GM12878 (cell line): ENCODE measurements around the gene SUGCT. TPM values are rescaled to one million over a fixed set of nuclear protein-coding genes. Genes with fewer than 3 reads are reported as not detected.

Source experiments
- ATAC-seq: fragments of 200-7000 bp; cut with Tn5 transposase; 3 replicates; pipeline ENCODE4 v1.9.1; 2020; ENCODE audit warnings: mild to moderate bottlenecking, moderate library complexity
- BruUV-seq: library from RNA; stranded (reverse); fragments of 400-500 nt; replicated peaks from 2 replicates; lab custom pipeline; 2021; lab: Mats Ljungman, UMichigan
- CTCF ChIA-PET: fragments of 300-600 bp; sonication (Branson Sonifier 250); formaldehyde crosslinking; extraction: SDS; loops from one replicate; lab custom pipeline; 2021; ENCODE audit warnings: inconsistent platforms; lab: Yijun Ruan, JAX
- POLR2A ChIA-PET: fragments of 350-600 bp; formaldehyde crosslinking; extraction: SDS; loops from one replicate; lab custom pipeline; 2021; ENCODE audit warnings: inconsistent platforms; lab: Charles Lee
- RAD21 ChIA-PET: fragments of 300-600 bp; sonication (Branson Sonifier 250); formaldehyde crosslinking; loops from one replicate; lab custom pipeline; 2023; ENCODE audit warnings: antibody characterized with exemption; ENCODE audit not compliant: unreplicated experiment; lab: Charles Lee
- SMC1A ChIA-PET: fragments of 300-600 bp; sonication (Branson Sonifier 250); formaldehyde crosslinking; loops from one replicate; lab custom pipeline; 2023; ENCODE audit not compliant: unreplicated experiment, uncharacterized antibody; lab: Charles Lee
- DNase-seq: peaks from one replicate; pipeline ENCODE4 v3.0.0-alpha.2; 2011; ENCODE audit warnings: low read depth, low spot score
- FAIRE-seq: peaks from 3 replicates; lab custom pipeline; 2011; peaks lifted over from hg19 to GRCh38; lab: Jason Lieb, UNC
- H2AFZ ChIP-seq: 2 replicates; pipeline ENCODE4 v1.6.0; 2011; ENCODE audit warnings: low read depth, low read length, control low read depth; ENCODE audit not compliant: control insufficient read depth
- H3K27ac ChIP-seq: 2 replicates; pipeline ENCODE4 v1.5.1; 2011; ENCODE audit warnings: control low read depth; ENCODE audit not compliant: control insufficient read depth, insufficient read depth
- H3K27me3 ChIP-seq, 2 experiments: replicated peaks in 1 of 2; 2 replicates each; pipeline versions ENCODE4 v1.6.0 to v1.6.1; 2011; ENCODE audit warnings: low read length in 1 of 2; ENCODE audit not compliant: control insufficient read depth in 2 of 2, insufficient read depth in 2 of 2
- H3K36me3 ChIP-seq, 2 experiments: 2 replicates each; pipeline ENCODE4 v1.5.1; 2011; ENCODE audit warnings: low read length in 1 of 2; ENCODE audit not compliant: control insufficient read depth in 2 of 2, insufficient read depth in 2 of 2
- H3K4me1 ChIP-seq: 2 replicates; pipeline ENCODE4 v1.6.1; 2011; ENCODE audit warnings: mild to moderate bottlenecking, low read length, moderate library complexity, mixed read lengths; ENCODE audit not compliant: control insufficient read depth, insufficient read depth
- H3K4me2 ChIP-seq: 2 replicates; pipeline ENCODE4 v1.6.0; 2011; ENCODE audit warnings: control low read depth; ENCODE audit not compliant: control insufficient read depth, insufficient read depth
- H3K4me3 ChIP-seq: fragments of 200-600 bp; sonication (generic); 2 replicates; pipeline ENCODE4 v1.5.1; 2016
- H3K79me2 ChIP-seq: 2 replicates; pipeline ENCODE4 v1.6.0; 2011; ENCODE audit warnings: low read length; ENCODE audit not compliant: control insufficient read depth, insufficient read depth
- H3K9ac ChIP-seq: 2 replicates; pipeline ENCODE4 v1.8.0; 2011; ENCODE audit warnings: low read length, control low read depth, mixed read lengths; ENCODE audit not compliant: control insufficient read depth, insufficient read depth
- H3K9me3 ChIP-seq: replicated peaks from 3 replicates; pipeline ENCODE4 v1.5.1; 2011; ENCODE audit warnings: mild to moderate bottlenecking, low read length; ENCODE audit not compliant: control insufficient read depth, insufficient read depth
- H4K20me1 ChIP-seq: 2 replicates; pipeline ENCODE4 v1.6.0; 2011; ENCODE audit not compliant: control insufficient read depth, insufficient read depth
- BACH1 ChIP-seq: fragments of 450-650 bp; IDR thresholded peaks from 2 replicates; pipeline ENCODE4 v1.6.1; 2017; ENCODE audit warnings: mild to moderate bottlenecking, borderline replicate concordance
- BHLHE40 ChIP-seq, 2 experiments: fragments of 450-650 bp in 1 of 2; IDR thresholded peaks; 2 replicates each; pipeline ENCODE4 v1.6.1; 2011 to 2017; ENCODE audit warnings: low read depth in 2 of 2, borderline replicate concordance in 1 of 2, improper control_type of control experiment in 1 of 2, low read length in 1 of 2, mild to moderate bottlenecking in 1 of 2
- BMI1 ChIP-seq: fragments of 450-650 bp; IDR thresholded peaks from 2 replicates; pipeline ENCODE4 v1.6.1; 2016; ENCODE audit warnings: mild to moderate bottlenecking, moderate library complexity, borderline replicate concordance
- CBFB ChIP-seq: IDR thresholded peaks from 2 replicates; pipeline ENCODE4 v1.6.1; 2016; ENCODE audit warnings: antibody characterized with exemption, low read depth
- CREB1 ChIP-seq: IDR thresholded peaks from 2 replicates; pipeline ENCODE4 v1.6.1; 2012; ENCODE audit warnings: low read depth, mild to moderate bottlenecking, inconsistent platforms
- EED ChIP-seq: sonication (generic); IDR thresholded peaks from 2 replicates; pipeline ENCODE4 v1.6.1; 2016; ENCODE audit warnings: antibody characterized with exemption, low read depth
- HDAC2 ChIP-seq: fragments of 200-600 bp; sonication (generic); IDR thresholded peaks from 2 replicates; pipeline ENCODE4 v1.6.1; 2017
- HDGF ChIP-seq: fragments of 450-650 bp; IDR thresholded peaks from 2 replicates; pipeline ENCODE4 v1.6.1; 2016; ENCODE audit warnings: antibody characterized with exemption
- JUND ChIP-seq: IDR thresholded peaks from 2 replicates; pipeline ENCODE4 v1.6.1; 2012; ENCODE audit warnings: low read depth, mild to moderate bottlenecking, low read length, improper control_type of control experiment, moderate library complexity
- PAX8 ChIP-seq: fragments of 450-650 bp; IDR thresholded peaks from 2 replicates; pipeline ENCODE4 v1.6.1; 2017; ENCODE audit warnings: mild to moderate bottlenecking, moderate library complexity
- RAD21 ChIP-seq: IDR thresholded peaks from 2 replicates; pipeline ENCODE4 v1.6.1; 2011; ENCODE audit warnings: mild to moderate bottlenecking, low read depth, low read length, moderate library complexity; ENCODE audit not compliant: insufficient read depth
- RELB ChIP-seq: fragments of 450-650 bp; IDR thresholded peaks from 2 replicates; pipeline ENCODE4 v1.6.1; 2017; ENCODE audit warnings: low read depth, mild to moderate bottlenecking, moderate library complexity
- SP1 ChIP-seq: IDR thresholded peaks from one replicate; pipeline ENCODE4 v1.6.1; 2011; ENCODE audit warnings: low read depth, low read length
- WGBS: methylation state at CpG from one replicate; pipeline ENCODE4 v1.1.6; 2016; ENCODE audit warnings: low lambda C conversion rate; ENCODE audit not compliant: insufficient replicate concordance, insufficient coverage; ENCODE audit errors: missing lambda C conversion rate; 5-methylcytosine and 5-hydroxymethylcytosine counted together
- in situ Hi-C: fragments of 300-500 bp; cut with MboI; formaldehyde crosslinking; loops from 9 replicates; pipeline ENCODE4 v1.14.3; 2018; ENCODE audit warnings: mixed read lengths
- intact Hi-C: fragments of 100-400 bp; cut with micrococcal nuclease; formaldehyde crosslinking; loops from one replicate; pipeline ENCODE4 v1.14.2; 2022; ENCODE audit not compliant: unreplicated experiment
- polyA plus RNA-seq, 11 experiments: library from polyadenylated mRNA; depleted of rRNA in 4 of 11; unstranded in 6 of 11; stranded (reverse) in 5 of 11; fragments of >200 nt; fragmentation: Nextera tagmentation in 4 of 11; fragmentation: Illumina TruSeq in 1 of 11; extraction: Ambion mirVana in 4 of 11; extraction: Trizol in 1 of 11; gene quantifications; 1 replicate in 1 of 11; 2 replicates in 10 of 11; pipeline versions ENCODE4 v1.2.1 to v1.2.3, GENCODE V29; 2011 to 2016; ENCODE audit warnings: inconsistent platforms in 2 of 11, missing spikeins in 2 of 11, low read depth in 1 of 11
- total RNA-seq, 4 experiments: library from RNA; depleted of rRNA in 3 of 4; stranded (reverse); fragments of >200 nt in 3 of 4; fragmentation: Illumina TruSeq in 1 of 4; extraction: Trizol in 1 of 4; gene quantifications; 2 replicates each; pipeline versions ENCODE4 v1.2.1 to v1.2.3, GENCODE V29; 2013 to 2021

The SUGCT gene
- total and polyA plus RNA-seq, 10 of the 15 experiments (the other 5 are each of a cell fraction or from before 2014, with no cell fraction given), result 0.08 to 1.2 (median 0.67) TPM; not detected in 1

- Histone ChIP-seq H3K4me1 (no peaks in the 10 kb centered on the region), H3K36me3 (no peaks in the 10 kb centered on the region), H3K4me2 (no peak overlapping the region), H3K79me2 (no peaks in the 10 kb centered on the region), H3K9ac (no peak overlapping the region), H2AFZ (no peak overlapping the region), H3K27ac (no peak overlapping the region), H3K9me3 (no peaks in the 10 kb centered on the region; the same call in 2 of the 3 replicates), H4K20me1 (no peaks in the 10 kb centered on the region), H3K4me3 (no peak overlapping the region), H3K27me3 (no peaks in the 10 kb centered on the region)
- ChIA-PET SMC1A (interaction anchor here (1.2 kb wide), 1 partner anchor 13 kb away, joined by 4 read pairs; no protein-coding TSS in a partner anchor), RAD21 (no interaction called here), CTCF (interaction anchor here (0.6 to 1.2 kb wide), 2 partner anchors 61 to 1076 kb away, joined by 3 to 4 read pairs; no protein-coding TSS in a partner anchor), POLR2A (no interaction called here)
- intact Hi-C loops (no loop called here), in situ Hi-C loops (no loop called here)
- ATAC-seq, result no peak
- no peak for FAIRE-seq
- no peak for DNase-seq
- BruUV-seq, result no TSS peak
- WGBS, result 53% methylated on average over 2 of the region's 2 CpGs
- TF ChIP-seq SP1 (no peak), BACH1 (no peak), HDAC2 (no peak), JUND (no peak), BHLHE40 (IDR thresholded peaks at IDR 0.05; ENCODE audit: borderline replicate concordance in 1 of 2, low read depth in 2 of 2, low read length in 1 of 2) (no peak), CBFB (no peak)
Observed at GRCh38 chr7:40714363-40715052, 579.7 kb downstream of the SUGCT start.

DNA sequence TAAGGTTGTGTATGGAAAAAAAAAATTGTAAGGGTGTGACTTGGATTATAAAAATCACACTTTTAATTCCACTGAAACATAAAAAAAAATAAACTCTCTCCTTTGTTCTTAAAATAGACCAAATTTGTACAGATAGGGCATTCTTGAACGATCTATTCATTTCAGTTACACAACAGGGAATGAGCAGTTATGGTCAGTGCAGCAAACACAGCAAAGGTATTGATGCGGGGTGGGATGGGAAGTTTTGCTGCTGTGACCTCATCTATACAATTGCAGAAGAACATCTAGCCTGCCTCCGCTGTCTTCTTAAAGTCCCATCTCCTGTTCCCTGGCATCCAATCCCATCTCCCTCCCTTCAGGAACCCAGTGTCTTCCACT, 580.2 kb downstream of the SUGCT start:
- no peak overlapping the region for H3K4me2 ChIP-seq
- H3K4me3 ChIP-seq, result no peak overlapping the region
- H3K4me1 ChIP-seq, result no peaks in the 10 kb centered on the region
- no peaks in the 10 kb centered on the region for H3K27me3 ChIP-seq
- intact Hi-C loops, result no loop called here
- no peak overlapping the region for H2AFZ ChIP-seq
- SMC1A ChIA-PET, result interaction anchor here (1.1 kb wide), 1 partner anchor 39 kb away, joined by 3 read pairs; no protein-coding TSS in a partner anchor
- no peaks in the 10 kb centered on the region for H4K20me1 ChIP-seq
- BruUV-seq, result no TSS peak
- WGBS, result 67% methylated on average over 3 of the region's 3 CpGs
- no peaks in the 10 kb centered on the region for H3K36me3 ChIP-seq
- DNase-seq (no peak), FAIRE-seq (no peak), ATAC-seq (no peak)
- CTCF ChIA-PET, result no interaction called here
- no peak overlapping the region for H3K27ac ChIP-seq
- POLR2A ChIA-PET, result no interaction called here
- no peaks in the 10 kb centered on the region; the same call in 2 of the 3 replicates for H3K9me3 ChIP-seq
- RAD21 ChIA-PET, result no interaction called here
- no peak overlapping the region for H3K9ac ChIP-seq
- no peaks in the 10 kb centered on the region for H3K79me2 ChIP-seq
- in situ Hi-C loops, result no loop called here
- TF ChIP-seq CREB1 (no peak), BMI1 (no peak), RAD21 (no peak), HDGF (no peak), EED (no peak), PAX8 (no peak), RELB (no peak)
